ENCODE results near the gene PTPRN2. TPM values are rescaled to one million over a fixed set of nuclear protein-coding genes. Genes with fewer than 3 reads are reported as not detected.

The PTPRN2 gene
- total RNA-seq, 1 experiment from 2014 or later, result 1.1 TPM

- ChIA-PET CTCF (no interaction called here), POLR2A (no interaction called here)
- Histone ChIP-seq H3K4me1 (ENCODE audit: control insufficient read depth, insufficient read depth, low read length) (no peaks in the 10 kb centered on the region; the same call in 1 of the 2 replicates), H3K27ac (ENCODE audit: low read length) (no peak overlapping the region), H3K27me3 (ENCODE audit: control insufficient read depth, insufficient read depth, low read length) (peaks cover 14% of the 10 kb centered on the region), H3K9me3 (ENCODE audit: control insufficient read depth, insufficient read depth, low read depth, low read length) (no peaks in the 10 kb centered on the region), H3K4me3 (ENCODE audit: low read depth in 2 of 2, low read length in 2 of 2) (no peak overlapping the region), H3K36me3 (ENCODE audit: control insufficient read depth, insufficient read depth, low read length) (no peaks in the 10 kb centered on the region)
- in situ Hi-C loops (cut with HindIII; ENCODE audit: low pct_unique_long_range_greater_than_20kb, low sequenced_read_pairs), result no loop called here
- DNase-seq (ENCODE audit: low read depth, low spot score), result no peak
- TF ChIP-seq TCF7L2 (IDR thresholded peaks at IDR 0.05; ENCODE audit: low read depth, low read length), result no peak
- TF ChIP-seq, protein P1, sequence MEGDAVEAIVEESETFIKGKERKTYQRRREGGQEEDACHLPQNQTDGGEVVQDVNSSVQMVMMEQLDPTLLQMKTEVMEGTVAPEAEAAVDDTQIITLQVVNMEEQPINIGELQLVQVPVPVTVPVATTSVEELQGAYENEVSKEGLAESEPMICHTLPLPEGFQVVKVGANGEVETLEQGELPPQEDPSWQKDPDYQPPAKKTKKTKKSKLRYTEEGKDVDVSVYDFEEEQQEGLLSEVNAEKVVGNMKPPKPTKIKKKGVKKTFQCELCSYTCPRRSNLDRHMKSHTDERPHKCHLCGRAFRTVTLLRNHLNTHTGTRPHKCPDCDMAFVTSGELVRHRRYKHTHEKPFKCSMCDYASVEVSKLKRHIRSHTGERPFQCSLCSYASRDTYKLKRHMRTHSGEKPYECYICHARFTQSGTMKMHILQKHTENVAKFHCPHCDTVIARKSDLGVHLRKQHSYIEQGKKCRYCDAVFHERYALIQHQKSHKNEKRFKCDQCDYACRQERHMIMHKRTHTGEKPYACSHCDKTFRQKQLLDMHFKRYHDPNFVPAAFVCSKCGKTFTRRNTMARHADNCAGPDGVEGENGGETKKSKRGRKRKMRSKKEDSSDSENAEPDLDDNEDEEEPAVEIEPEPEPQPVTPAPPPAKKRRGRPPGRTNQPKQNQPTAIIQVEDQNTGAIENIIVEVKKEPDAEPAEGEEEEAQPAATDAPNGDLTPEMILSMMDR (IDR thresholded peaks at IDR 0.05), result no peak
- TF ChIP-seq, protein P2, sequence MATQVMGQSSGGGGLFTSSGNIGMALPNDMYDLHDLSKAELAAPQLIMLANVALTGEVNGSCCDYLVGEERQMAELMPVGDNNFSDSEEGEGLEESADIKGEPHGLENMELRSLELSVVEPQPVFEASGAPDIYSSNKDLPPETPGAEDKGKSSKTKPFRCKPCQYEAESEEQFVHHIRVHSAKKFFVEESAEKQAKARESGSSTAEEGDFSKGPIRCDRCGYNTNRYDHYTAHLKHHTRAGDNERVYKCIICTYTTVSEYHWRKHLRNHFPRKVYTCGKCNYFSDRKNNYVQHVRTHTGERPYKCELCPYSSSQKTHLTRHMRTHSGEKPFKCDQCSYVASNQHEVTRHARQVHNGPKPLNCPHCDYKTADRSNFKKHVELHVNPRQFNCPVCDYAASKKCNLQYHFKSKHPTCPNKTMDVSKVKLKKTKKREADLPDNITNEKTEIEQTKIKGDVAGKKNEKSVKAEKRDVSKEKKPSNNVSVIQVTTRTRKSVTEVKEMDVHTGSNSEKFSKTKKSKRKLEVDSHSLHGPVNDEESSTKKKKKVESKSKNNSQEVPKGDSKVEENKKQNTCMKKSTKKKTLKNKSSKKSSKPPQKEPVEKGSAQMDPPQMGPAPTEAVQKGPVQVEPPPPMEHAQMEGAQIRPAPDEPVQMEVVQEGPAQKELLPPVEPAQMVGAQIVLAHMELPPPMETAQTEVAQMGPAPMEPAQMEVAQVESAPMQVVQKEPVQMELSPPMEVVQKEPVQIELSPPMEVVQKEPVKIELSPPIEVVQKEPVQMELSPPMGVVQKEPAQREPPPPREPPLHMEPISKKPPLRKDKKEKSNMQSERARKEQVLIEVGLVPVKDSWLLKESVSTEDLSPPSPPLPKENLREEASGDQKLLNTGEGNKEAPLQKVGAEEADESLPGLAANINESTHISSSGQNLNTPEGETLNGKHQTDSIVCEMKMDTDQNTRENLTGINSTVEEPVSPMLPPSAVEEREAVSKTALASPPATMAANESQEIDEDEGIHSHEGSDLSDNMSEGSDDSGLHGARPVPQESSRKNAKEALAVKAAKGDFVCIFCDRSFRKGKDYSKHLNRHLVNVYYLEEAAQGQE (IDR thresholded peaks at IDR 0.05; ENCODE audit: insufficient read depth in 1 of 2, low read depth in 2 of 2, low read length in 1 of 2), result no peak
- intact Hi-C loops (cut with micrococcal nuclease; ENCODE audit: unreplicated experiment), result no loop called here
- no TSS peak for BruUV-seq (replicated peaks)
- ATAC-seq, result no peak
Measured at GRCh38 chr7:157843336-157844140, 744.1 kb downstream of the PTPRN2 start.

GRCh38 chr7:157841773-157842370, 745.8 kb downstream of the PTPRN2 start:
- no peak overlapping the region for H3K27ac ChIP-seq (ENCODE audit: low read length)
- H3K36me3 ChIP-seq (ENCODE audit: control insufficient read depth, insufficient read depth, low read length), result no peaks in the 10 kb centered on the region
- ChIA-PET CTCF (no interaction called here), POLR2A (no interaction called here)
- H3K9me3 ChIP-seq (ENCODE audit: control insufficient read depth, insufficient read depth, low read depth, low read length), result no peaks in the 10 kb centered on the region
- H3K4me1 ChIP-seq (ENCODE audit: control insufficient read depth, insufficient read depth, low read length), result no peaks in the 10 kb centered on the region; the same call in 1 of the 2 replicates
- ATAC-seq, result no peak
- H3K4me3 ChIP-seq (ENCODE audit: low read depth in 2 of 2, low read length in 2 of 2), result no peak overlapping the region
- DNase-seq (ENCODE audit: low read depth, low spot score), result no peak
- H3K27me3 ChIP-seq (ENCODE audit: control insufficient read depth, insufficient read depth, low read length), result peaks cover 14% of the 10 kb centered on the region
- in situ Hi-C loops (cut with HindIII; ENCODE audit: low pct_unique_long_range_greater_than_20kb, low sequenced_read_pairs), result no loop called here
- intact Hi-C loops (cut with micrococcal nuclease; ENCODE audit: unreplicated experiment), result no loop called here
- no peak for TF ChIP-seq SIN3A (IDR thresholded peaks at IDR 0.05; ENCODE audit: borderline replicate concordance, insufficient read depth, low read depth, low read length)
- no peak for TF ChIP-seq POLR2AphosphoS5 (IDR thresholded peaks at IDR 0.05; ENCODE audit: low read depth, low read length)
- TF ChIP-seq TCF7L2 (IDR thresholded peaks at IDR 0.05; ENCODE audit: low read depth, low read length), result no peak
- TF ChIP-seq, protein P1 (IDR thresholded peaks at IDR 0.05), result no peak
- TF ChIP-seq, protein P2 (IDR thresholded peaks at IDR 0.05; ENCODE audit: insufficient read depth in 1 of 2, low read depth in 2 of 2, low read length in 1 of 2), result no peak
- BruUV-seq (replicated peaks), result no TSS peak
